ENCODE measurements around the gene CMYA5.

The CMYA5 gene

DNA sequence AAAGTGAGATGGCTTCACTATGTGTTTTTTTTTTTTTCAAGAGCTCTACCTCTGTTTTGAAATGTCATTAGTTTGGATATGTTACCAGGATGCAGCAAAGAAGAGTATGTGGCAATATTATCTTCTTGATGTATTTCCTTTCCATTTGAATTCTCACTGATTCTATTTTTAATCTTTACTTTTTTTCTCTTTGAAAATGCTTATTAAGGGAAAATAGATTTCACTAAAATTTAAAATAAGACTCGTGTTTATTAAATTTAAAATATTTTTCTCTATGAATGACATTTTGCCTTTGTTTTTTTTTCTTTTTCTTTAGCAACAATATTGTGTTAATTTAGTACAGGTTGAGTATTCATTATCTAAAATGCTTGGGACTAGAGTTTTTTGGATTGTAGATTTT is 48.2 kb upstream of the CMYA5 start:
- TF ChIP-seq SNAI2 (CRISPR knock-in tag; IDR thresholded peaks at IDR 0.05) (no peak), ZC3H10 (CRISPR knock-in tag; IDR thresholded peaks at IDR 0.05) (no peak), ZFP30 (CRISPR knock-in tag; IDR thresholded peaks at IDR 0.05) (no peak), TCF4 (CRISPR knock-in tag; IDR thresholded peaks at IDR 0.05; ENCODE audit: borderline replicate concordance) (no peak)
- ATAC-seq, result no peak

- TF ChIP-seq OSR1 (CRISPR knock-in tag; IDR thresholded peaks at IDR 0.05) (no peak), ZNF70 (CRISPR knock-in tag; IDR thresholded peaks at IDR 0.05) (no peak), ISL1 (CRISPR knock-in tag; IDR thresholded peaks at IDR 0.05) (no peak), ZFP3 (CRISPR knock-in tag; IDR thresholded peaks at IDR 0.05) (no peak), ZNF8 (CRISPR knock-in tag; IDR thresholded peaks at IDR 0.05) (no peak), ARNTL (CRISPR knock-in tag; IDR thresholded peaks at IDR 0.05; ENCODE audit: borderline replicate concordance, low read depth) (no peak), CREB5 (CRISPR knock-in tag; IDR thresholded peaks at IDR 0.05; ENCODE audit: low read depth) (no peak), POU6F1 (CRISPR knock-in tag; IDR thresholded peaks at IDR 0.05; ENCODE audit: borderline replicate concordance, low read depth) (no peak), SNAI2 (CRISPR knock-in tag; IDR thresholded peaks at IDR 0.05) (no peak), PPARA (CRISPR knock-in tag; IDR thresholded peaks at IDR 0.05; ENCODE audit: borderline replicate concordance) (no peak), GLIS3 (CRISPR knock-in tag; IDR thresholded peaks at IDR 0.05) (no peak), CSDC2 (CRISPR knock-in tag; IDR thresholded peaks at IDR 0.05) (no peak), ZC3H10 (CRISPR knock-in tag; IDR thresholded peaks at IDR 0.05) (no peak), RARB (CRISPR knock-in tag; IDR thresholded peaks at IDR 0.05) (no peak)
- TF ChIP-seq, protein P1, sequence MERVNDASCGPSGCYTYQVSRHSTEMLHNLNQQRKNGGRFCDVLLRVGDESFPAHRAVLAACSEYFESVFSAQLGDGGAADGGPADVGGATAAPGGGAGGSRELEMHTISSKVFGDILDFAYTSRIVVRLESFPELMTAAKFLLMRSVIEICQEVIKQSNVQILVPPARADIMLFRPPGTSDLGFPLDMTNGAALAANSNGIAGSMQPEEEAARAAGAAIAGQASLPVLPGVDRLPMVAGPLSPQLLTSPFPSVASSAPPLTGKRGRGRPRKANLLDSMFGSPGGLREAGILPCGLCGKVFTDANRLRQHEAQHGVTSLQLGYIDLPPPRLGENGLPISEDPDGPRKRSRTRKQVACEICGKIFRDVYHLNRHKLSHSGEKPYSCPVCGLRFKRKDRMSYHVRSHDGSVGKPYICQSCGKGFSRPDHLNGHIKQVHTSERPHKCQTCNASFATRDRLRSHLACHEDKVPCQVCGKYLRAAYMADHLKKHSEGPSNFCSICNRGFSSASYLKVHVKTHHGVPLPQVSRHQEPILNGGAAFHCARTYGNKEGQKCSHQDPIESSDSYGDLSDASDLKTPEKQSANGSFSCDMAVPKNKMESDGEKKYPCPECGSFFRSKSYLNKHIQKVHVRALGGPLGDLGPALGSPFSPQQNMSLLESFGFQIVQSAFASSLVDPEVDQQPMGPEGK (CRISPR knock-in tag; IDR thresholded peaks at IDR 0.05; ENCODE audit: borderline replicate concordance), result no peak
- TF ChIP-seq, protein P2, sequence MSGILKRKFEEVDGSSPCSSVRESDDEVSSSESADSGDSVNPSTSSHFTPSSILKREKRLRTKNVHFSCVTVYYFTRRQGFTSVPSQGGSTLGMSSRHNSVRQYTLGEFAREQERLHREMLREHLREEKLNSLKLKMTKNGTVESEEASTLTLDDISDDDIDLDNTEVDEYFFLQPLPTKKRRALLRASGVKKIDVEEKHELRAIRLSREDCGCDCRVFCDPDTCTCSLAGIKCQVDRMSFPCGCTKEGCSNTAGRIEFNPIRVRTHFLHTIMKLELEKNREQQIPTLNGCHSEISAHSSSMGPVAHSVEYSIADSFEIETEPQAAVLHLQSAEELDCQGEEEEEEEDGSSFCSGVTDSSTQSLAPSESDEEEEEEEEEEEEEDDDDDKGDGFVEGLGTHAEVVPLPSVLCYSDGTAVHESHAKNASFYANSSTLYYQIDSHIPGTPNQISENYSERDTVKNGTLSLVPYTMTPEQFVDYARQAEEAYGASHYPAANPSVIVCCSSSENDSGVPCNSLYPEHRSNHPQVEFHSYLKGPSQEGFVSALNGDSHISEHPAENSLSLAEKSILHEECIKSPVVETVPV (CRISPR knock-in tag; IDR thresholded peaks at IDR 0.05), result no peak
- ATAC-seq, result no peak
Observed at GRCh38 chr5:79642210-79642609, 47.4 kb upstream of the CMYA5 start.

GRCh38 chr5:79653843-79654242 is 35.8 kb upstream of the CMYA5 start:
- no peak for ATAC-seq
- no peak for TF ChIP-seq SNAI2 (CRISPR knock-in tag; IDR thresholded peaks at IDR 0.05)

GRCh38 chr5:79663212-79663611 is 26.4 kb upstream of the CMYA5 start:
- ATAC-seq, result no peak

More at GRCh38 chr5:79663212-79663611, 26.4 kb upstream of the CMYA5 start:
- TF ChIP-seq ESRRG (CRISPR knock-in tag; IDR thresholded peaks at IDR 0.05) (no peak), BACH2 (CRISPR knock-in tag; IDR thresholded peaks at IDR 0.05; ENCODE audit: borderline replicate concordance) (no peak), ZNF565 (CRISPR knock-in tag; conservative IDR thresholded peaks at IDR 0.05; ENCODE audit: low read depth) (no peak), SNAI2 (CRISPR knock-in tag; IDR thresholded peaks at IDR 0.05) (no peak), ZFP30 (CRISPR knock-in tag; IDR thresholded peaks at IDR 0.05) (no peak), TOX (CRISPR knock-in tag; IDR thresholded peaks at IDR 0.05; ENCODE audit: borderline replicate concordance) (no peak), OSR1 (CRISPR knock-in tag; IDR thresholded peaks at IDR 0.05) (no peak), ZFP3 (CRISPR knock-in tag; IDR thresholded peaks at IDR 0.05) (no peak), ZC3H10 (CRISPR knock-in tag; IDR thresholded peaks at IDR 0.05) (no peak), ZNF70 (CRISPR knock-in tag; IDR thresholded peaks at IDR 0.05) (no peak), RARB (CRISPR knock-in tag; IDR thresholded peaks at IDR 0.05) (no peak), ZNF8 (CRISPR knock-in tag; IDR thresholded peaks at IDR 0.05) (no peak), ISL1 (CRISPR knock-in tag; IDR thresholded peaks at IDR 0.05) (no peak), PPARA (CRISPR knock-in tag; IDR thresholded peaks at IDR 0.05; ENCODE audit: borderline replicate concordance) (no peak), GLIS3 (CRISPR knock-in tag; IDR thresholded peaks at IDR 0.05) (no peak), POU6F1 (CRISPR knock-in tag; IDR thresholded peaks at IDR 0.05; ENCODE audit: borderline replicate concordance, low read depth) (no peak), ARNTL (CRISPR knock-in tag; IDR thresholded peaks at IDR 0.05; ENCODE audit: borderline replicate concordance, low read depth) (no peak)
- TF ChIP-seq, protein P3, sequence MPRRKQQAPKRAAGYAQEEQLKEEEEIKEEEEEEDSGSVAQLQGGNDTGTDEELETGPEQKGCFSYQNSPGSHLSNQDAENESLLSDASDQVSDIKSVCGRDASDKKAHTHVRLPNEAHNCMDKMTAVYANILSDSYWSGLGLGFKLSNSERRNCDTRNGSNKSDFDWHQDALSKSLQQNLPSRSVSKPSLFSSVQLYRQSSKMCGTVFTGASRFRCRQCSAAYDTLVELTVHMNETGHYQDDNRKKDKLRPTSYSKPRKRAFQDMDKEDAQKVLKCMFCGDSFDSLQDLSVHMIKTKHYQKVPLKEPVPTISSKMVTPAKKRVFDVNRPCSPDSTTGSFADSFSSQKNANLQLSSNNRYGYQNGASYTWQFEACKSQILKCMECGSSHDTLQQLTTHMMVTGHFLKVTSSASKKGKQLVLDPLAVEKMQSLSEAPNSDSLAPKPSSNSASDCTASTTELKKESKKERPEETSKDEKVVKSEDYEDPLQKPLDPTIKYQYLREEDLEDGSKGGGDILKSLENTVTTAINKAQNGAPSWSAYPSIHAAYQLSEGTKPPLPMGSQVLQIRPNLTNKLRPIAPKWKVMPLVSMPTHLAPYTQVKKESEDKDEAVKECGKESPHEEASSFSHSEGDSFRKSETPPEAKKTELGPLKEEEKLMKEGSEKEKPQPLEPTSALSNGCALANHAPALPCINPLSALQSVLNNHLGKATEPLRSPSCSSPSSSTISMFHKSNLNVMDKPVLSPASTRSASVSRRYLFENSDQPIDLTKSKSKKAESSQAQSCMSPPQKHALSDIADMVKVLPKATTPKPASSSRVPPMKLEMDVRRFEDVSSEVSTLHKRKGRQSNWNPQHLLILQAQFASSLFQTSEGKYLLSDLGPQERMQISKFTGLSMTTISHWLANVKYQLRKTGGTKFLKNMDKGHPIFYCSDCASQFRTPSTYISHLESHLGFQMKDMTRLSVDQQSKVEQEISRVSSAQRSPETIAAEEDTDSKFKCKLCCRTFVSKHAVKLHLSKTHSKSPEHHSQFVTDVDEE (CRISPR knock-in tag; IDR thresholded peaks at IDR 0.05), result no peak
- TF ChIP-seq, protein P1 (CRISPR knock-in tag; IDR thresholded peaks at IDR 0.05; ENCODE audit: borderline replicate concordance), result no peak
